ENCODE results near the gene ZNF470. TPM values are rescaled to one million over a fixed set of nuclear protein-coding genes. Genes with fewer than 3 reads are reported as not detected.

Gene ZNF470
- total and polyA plus RNA-seq, 2 donors (not counting 1 experiment from before 2014, with no cell fraction given) = 1.9 to 6.9 TPM

- no peak overlapping the region for H3K4me2 ChIP-seq (replicated peaks; ENCODE audit: low read depth, low read length, poor library complexity, severe bottlenecking)
- H4K20me1 ChIP-seq (ENCODE audit: control insufficient read depth, insufficient read depth, low read length, poor library complexity, severe bottlenecking) = no peaks in the 10 kb centered on the region
- no peak for ATAC-seq (ENCODE audit: low read depth)
- no peak for DNase-seq
- Mint-ChIP-seq H3K9me3 (ENCODE audit: insufficient read depth) (peaks cover 42% of the 10 kb centered on the region), H3K4me3 (no peak overlapping the region), H3K27ac (no peak overlapping the region), H3K4me1 (no peaks in the 10 kb centered on the region), H3K27me3 (no peaks in the 10 kb centered on the region)
- H3K9ac ChIP-seq (ENCODE audit: low read length) = no peak overlapping the region
- no peak overlapping the region for H2AFZ ChIP-seq (ENCODE audit: insufficient read depth, low read depth, low read length, poor library complexity, severe bottlenecking)
- no peak for TF ChIP-seq CTCF (IDR thresholded peaks at IDR 0.05)
- TF ChIP-seq EZH2 (IDR thresholded peaks at IDR 0.05; ENCODE audit: borderline replicate concordance, insufficient read depth, low read depth, low read length, poor library complexity, severe bottlenecking) = no peak
- H3K9me3 ChIP-seq (ENCODE audit: control extremely low read depth in 1 of 3, control insufficient read depth in 2 of 3, insufficient read depth in 1 of 3, low read length in 2 of 3) = peaks cover 19 to 87% (median 29%) of the 10 kb centered on the region in 3 donors
- no peaks in the 10 kb centered on the region for H3K79me2 ChIP-seq (ENCODE audit: control insufficient read depth, insufficient read depth, low read length)
- H3K36me3 ChIP-seq (replicated peaks in 1 of 2; ENCODE audit: control extremely low read depth in 1 of 2, control insufficient read depth in 1 of 2, extremely low read depth in 1 of 2, insufficient read depth in 2 of 2, low read length in 1 of 2) = peaks cover 6 to 19% of the 10 kb centered on the region in 2 experiments
- ChIA-PET CTCF (no interaction called here), POLR2A (no interaction called here)
- H3K4me1 ChIP-seq (ENCODE audit: control insufficient read depth in 2 of 2, insufficient read depth in 2 of 2, low read length in 2 of 2) = no peaks in the 10 kb centered on the region
- no peaks in the 10 kb centered on the region for H3K27me3 ChIP-seq (replicated peaks in 1 of 4; ENCODE audit: control extremely low read depth in 1 of 4, control insufficient read depth in 3 of 4, insufficient read depth in 4 of 4, low read length in 3 of 4)
- intact Hi-C loops (cut with micrococcal nuclease) = no loop called here
- WGBS (ENCODE audit: insufficient coverage) = 88% methylated on average over 1 of the region's 6 CpGs
- no peak overlapping the region for H3K4me3 ChIP-seq (ENCODE audit: control extremely low read depth in 1 of 5, extremely low read depth in 1 of 5, insufficient read depth in 1 of 5, low read depth in 2 of 5, low read length in 4 of 5)
- H3K27ac ChIP-seq (ENCODE audit: low read length in 2 of 2) = no peak overlapping the region
Observed at GRCh38 chr19:56554272-56554869, 12.9 kb upstream of the ZNF470 start.

GRCh38 chr19:56562766-56563165 is 4.5 kb upstream of the ZNF470 start:
- peaks cover 7 to 69% (median 53%) of the 10 kb centered on the region in 3 donors for H3K9me3 ChIP-seq (ENCODE audit: control extremely low read depth in 1 of 3, control insufficient read depth in 2 of 3, insufficient read depth in 1 of 3, low read length in 2 of 3)
- H4K20me1 ChIP-seq (ENCODE audit: control insufficient read depth, insufficient read depth, low read length, poor library complexity, severe bottlenecking) = no peaks in the 10 kb centered on the region
- Mint-ChIP-seq H3K9me3 (ENCODE audit: insufficient read depth) (peaks cover 42% of the 10 kb centered on the region), H3K27ac (no peak overlapping the region), H3K4me1 (peaks cover 12% of the 10 kb centered on the region), H3K4me3 (no peak overlapping the region), H3K27me3 (no peaks in the 10 kb centered on the region)
- ChIA-PET CTCF (no interaction called here), POLR2A (no interaction called here)
- WGBS (ENCODE audit: insufficient coverage) = 88% methylated on average over 1 of the region's 2 CpGs
- H3K4me3 ChIP-seq (ENCODE audit: control extremely low read depth in 1 of 5, extremely low read depth in 1 of 5, insufficient read depth in 1 of 5, low read depth in 2 of 5, low read length in 4 of 5) = no peak overlapping the region
- intact Hi-C loops (cut with micrococcal nuclease) = no loop called here
- no peak overlapping the region for H2AFZ ChIP-seq (ENCODE audit: insufficient read depth, low read depth, low read length, poor library complexity, severe bottlenecking)
- H3K27me3 ChIP-seq (replicated peaks in 1 of 4; ENCODE audit: control extremely low read depth in 1 of 4, control insufficient read depth in 3 of 4, insufficient read depth in 4 of 4, low read length in 3 of 4) = no peaks in the 10 kb centered on the region
- DNase-seq = no peak
- TF ChIP-seq CTCF (IDR thresholded peaks at IDR 0.05) (no peak), EZH2 (IDR thresholded peaks at IDR 0.05; ENCODE audit: borderline replicate concordance, insufficient read depth, low read depth, low read length, poor library complexity, severe bottlenecking) (no peak)
- no peak for ATAC-seq (ENCODE audit: low read depth)
- no peak overlapping the region for H3K9ac ChIP-seq (ENCODE audit: low read length)
- no peak overlapping the region for H3K27ac ChIP-seq (ENCODE audit: low read length in 2 of 2)
- no peaks in the 10 kb centered on the region for H3K36me3 ChIP-seq (replicated peaks in 1 of 2; ENCODE audit: control extremely low read depth in 1 of 2, control insufficient read depth in 1 of 2, extremely low read depth in 1 of 2, insufficient read depth in 2 of 2, low read length in 1 of 2)
- H3K4me2 ChIP-seq (replicated peaks; ENCODE audit: low read depth, low read length, poor library complexity, severe bottlenecking) = no peak overlapping the region
- H3K79me2 ChIP-seq (ENCODE audit: control insufficient read depth, insufficient read depth, low read length) = peaks cover 7% of the 10 kb centered on the region
- H3K4me1 ChIP-seq (ENCODE audit: control insufficient read depth in 2 of 2, insufficient read depth in 2 of 2, low read length in 2 of 2) = peaks cover 4 to 7% of the 10 kb centered on the region in 2 donors
